Liver (tissue), 3 donors: ENCODE measurements around the gene ZNF816.

Experiments used
- ATF3 ChIP-seq: IDR thresholded peaks from 2 replicates; pipeline ENCODE4 v1.6.1; 2016; ENCODE audit warnings: antibody characterized with exemption
- FOXA1 ChIP-seq: IDR thresholded peaks from 2 replicates; pipeline ENCODE4 v1.6.1; 2016; ENCODE audit warnings: antibody characterized with exemption
- GABPA ChIP-seq, 2 donors: IDR thresholded peaks in 1 of 2; conservative IDR thresholded peaks in 1 of 2; 2 replicates each; pipeline ENCODE4 v1.6.1; 2016; ENCODE audit warnings: antibody characterized with exemption in 2 of 2, mild to moderate bottlenecking in 1 of 2, moderate library complexity in 1 of 2
- HNF4G ChIP-seq: IDR thresholded peaks from 2 replicates; pipeline ENCODE4 v1.6.1; 2016; ENCODE audit warnings: antibody characterized with exemption
- MAX ChIP-seq: IDR thresholded peaks from 2 replicates; pipeline ENCODE4 v1.6.1; 2016; ENCODE audit warnings: antibody characterized with exemption
- RAD21 ChIP-seq, 2 donors: IDR thresholded peaks; 2 replicates each; pipeline ENCODE4 v1.6.1; 2016; ENCODE audit warnings: antibody characterized with exemption in 2 of 2, mild to moderate bottlenecking in 2 of 2
- RXRA ChIP-seq, 2 donors: IDR thresholded peaks; 2 replicates each; pipeline ENCODE4 v1.6.1; 2017 to 2018; ENCODE audit warnings: antibody characterized with exemption in 2 of 2, mild to moderate bottlenecking in 1 of 2
- SP1 ChIP-seq: IDR thresholded peaks from 2 replicates; pipeline ENCODE4 v1.6.1; 2018; ENCODE audit warnings: antibody characterized with exemption, mild to moderate bottlenecking
- TF ChIP-seq, protein P1 (sequence below): fragments of 150-350 bp; IDR thresholded peaks from 2 replicates; pipeline ENCODE4 v1.5.1; 2017; ENCODE audit warnings: improper control_type of control experiment, low read depth, low read length; ENCODE audit not compliant: missing input control
- TF ChIP-seq, protein P2 (sequence below): IDR thresholded peaks from 2 replicates; pipeline ENCODE4 v1.6.1; 2016; ENCODE audit warnings: antibody characterized with exemption, mild to moderate bottlenecking
- donor health status: healthy.
- donor health status: healthy.

DNA sequence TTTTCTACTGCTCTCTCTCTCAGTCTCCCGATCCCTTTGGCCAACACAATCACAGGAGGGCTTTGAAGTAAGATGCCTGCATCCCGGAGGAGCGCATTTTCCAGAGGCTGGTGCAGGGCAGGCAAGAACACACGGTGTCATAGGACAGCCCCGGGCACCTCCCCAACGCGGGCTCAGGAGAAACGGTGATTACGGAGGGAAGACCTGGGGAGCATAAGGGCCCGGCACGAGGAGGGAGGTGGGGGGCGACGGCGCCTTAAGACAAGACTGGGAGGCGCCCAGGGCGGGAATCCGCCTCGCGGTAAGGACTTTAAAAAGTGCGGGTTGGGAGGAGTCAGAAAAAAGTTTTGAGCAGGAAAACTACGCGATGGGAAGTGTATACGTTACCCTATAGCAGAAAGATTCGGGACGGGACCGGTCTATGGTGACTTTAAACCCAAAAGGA is 20.7 kb downstream of the ZNF816 start:
- TF ChIP-seq RAD21 (IDR thresholded peaks at IDR 0.05) (no peak), SP1 (no peak), ATF3 (no peak), RXRA (IDR thresholded peaks at IDR 0.05) (no peak), GABPA (IDR thresholded peaks at IDR 0.05 in 1 of 2, conservative IDR thresholded peaks at IDR 0.05 in 1 of 2) (no peak), FOXA1 (no peak), HNF4G (no peak), MAX (no peak)
- TF ChIP-seq, protein P1, sequence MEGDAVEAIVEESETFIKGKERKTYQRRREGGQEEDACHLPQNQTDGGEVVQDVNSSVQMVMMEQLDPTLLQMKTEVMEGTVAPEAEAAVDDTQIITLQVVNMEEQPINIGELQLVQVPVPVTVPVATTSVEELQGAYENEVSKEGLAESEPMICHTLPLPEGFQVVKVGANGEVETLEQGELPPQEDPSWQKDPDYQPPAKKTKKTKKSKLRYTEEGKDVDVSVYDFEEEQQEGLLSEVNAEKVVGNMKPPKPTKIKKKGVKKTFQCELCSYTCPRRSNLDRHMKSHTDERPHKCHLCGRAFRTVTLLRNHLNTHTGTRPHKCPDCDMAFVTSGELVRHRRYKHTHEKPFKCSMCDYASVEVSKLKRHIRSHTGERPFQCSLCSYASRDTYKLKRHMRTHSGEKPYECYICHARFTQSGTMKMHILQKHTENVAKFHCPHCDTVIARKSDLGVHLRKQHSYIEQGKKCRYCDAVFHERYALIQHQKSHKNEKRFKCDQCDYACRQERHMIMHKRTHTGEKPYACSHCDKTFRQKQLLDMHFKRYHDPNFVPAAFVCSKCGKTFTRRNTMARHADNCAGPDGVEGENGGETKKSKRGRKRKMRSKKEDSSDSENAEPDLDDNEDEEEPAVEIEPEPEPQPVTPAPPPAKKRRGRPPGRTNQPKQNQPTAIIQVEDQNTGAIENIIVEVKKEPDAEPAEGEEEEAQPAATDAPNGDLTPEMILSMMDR: no peak
- TF ChIP-seq, protein P2, sequence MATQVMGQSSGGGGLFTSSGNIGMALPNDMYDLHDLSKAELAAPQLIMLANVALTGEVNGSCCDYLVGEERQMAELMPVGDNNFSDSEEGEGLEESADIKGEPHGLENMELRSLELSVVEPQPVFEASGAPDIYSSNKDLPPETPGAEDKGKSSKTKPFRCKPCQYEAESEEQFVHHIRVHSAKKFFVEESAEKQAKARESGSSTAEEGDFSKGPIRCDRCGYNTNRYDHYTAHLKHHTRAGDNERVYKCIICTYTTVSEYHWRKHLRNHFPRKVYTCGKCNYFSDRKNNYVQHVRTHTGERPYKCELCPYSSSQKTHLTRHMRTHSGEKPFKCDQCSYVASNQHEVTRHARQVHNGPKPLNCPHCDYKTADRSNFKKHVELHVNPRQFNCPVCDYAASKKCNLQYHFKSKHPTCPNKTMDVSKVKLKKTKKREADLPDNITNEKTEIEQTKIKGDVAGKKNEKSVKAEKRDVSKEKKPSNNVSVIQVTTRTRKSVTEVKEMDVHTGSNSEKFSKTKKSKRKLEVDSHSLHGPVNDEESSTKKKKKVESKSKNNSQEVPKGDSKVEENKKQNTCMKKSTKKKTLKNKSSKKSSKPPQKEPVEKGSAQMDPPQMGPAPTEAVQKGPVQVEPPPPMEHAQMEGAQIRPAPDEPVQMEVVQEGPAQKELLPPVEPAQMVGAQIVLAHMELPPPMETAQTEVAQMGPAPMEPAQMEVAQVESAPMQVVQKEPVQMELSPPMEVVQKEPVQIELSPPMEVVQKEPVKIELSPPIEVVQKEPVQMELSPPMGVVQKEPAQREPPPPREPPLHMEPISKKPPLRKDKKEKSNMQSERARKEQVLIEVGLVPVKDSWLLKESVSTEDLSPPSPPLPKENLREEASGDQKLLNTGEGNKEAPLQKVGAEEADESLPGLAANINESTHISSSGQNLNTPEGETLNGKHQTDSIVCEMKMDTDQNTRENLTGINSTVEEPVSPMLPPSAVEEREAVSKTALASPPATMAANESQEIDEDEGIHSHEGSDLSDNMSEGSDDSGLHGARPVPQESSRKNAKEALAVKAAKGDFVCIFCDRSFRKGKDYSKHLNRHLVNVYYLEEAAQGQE: no peak
